Lower leg skin (tissue), 4 donors: Measurements from ENCODE around the gene NR1D1. TPM values are rescaled to one million over a fixed set of nuclear protein-coding genes. Genes with fewer than 3 reads are reported as not detected.

Source experiments
- DNase-seq, 2 donors: peaks; one replicate each; pipeline ENCODE4 v3.0.0-alpha.2; 2019; ENCODE audit warnings: low spot score in 2 of 2
- H3K4me3 ChIP-seq: fragments of 200-600 bp; sonication (generic); 2 replicates; pipeline ENCODE4 v1.5.1; 2017; ENCODE audit warnings: mild to moderate bottlenecking, low read depth; ENCODE audit not compliant: poor library complexity, severe bottlenecking
- POLR2A ChIP-seq, 2 donors: fragments of 450-650 bp; IDR thresholded peaks; one replicate each; pipeline ENCODE4 v1.6.1; 2016 to 2017; ENCODE audit warnings: antibody characterized with exemption in 2 of 2, mild to moderate bottlenecking in 1 of 2, moderate library complexity in 1 of 2
- WGBS, 2 donors: methylation state at CpG; one replicate each; pipeline ENCODE4 v1.1.5; 2018; 5-methylcytosine and 5-hydroxymethylcytosine counted together
- intact Hi-C: fragments of 100-400 bp; cut with DNase I; formaldehyde crosslinking; loops from one replicate; pipeline ENCODE4 v1.15.0; 2023; ENCODE audit warnings: low total_unique reads
- total RNA-seq, 4 donors: library from RNA; depleted of rRNA; stranded (reverse); fragments of >200 nt; gene quantifications; one replicate each; pipeline ENCODE4 v1.1.0, GENCODE V29; 2016
- TF ChIP-seq, protein P1 (sequence below), 3 donors: fragments of 450-650 bp; IDR thresholded peaks; one replicate each; pipeline ENCODE4 v1.5.1; 2016; ENCODE audit warnings: antibody characterized with exemption in 3 of 3, mild to moderate bottlenecking in 3 of 3, moderate library complexity in 2 of 3

Gene NR1D1
- total RNA-seq, 4 donors from 2014 or later, result 111 to 194 (median 148) TPM

GRCh38 chr17:40092581-40092980 is 7.8 kb downstream of the NR1D1 start:
- no peak overlapping the region for H3K4me3 ChIP-seq
- intact Hi-C loops, result no loop called here
- peak in 1 of 2 donors; percentile 21 for DNase-seq
- TF ChIP-seq, protein P1, sequence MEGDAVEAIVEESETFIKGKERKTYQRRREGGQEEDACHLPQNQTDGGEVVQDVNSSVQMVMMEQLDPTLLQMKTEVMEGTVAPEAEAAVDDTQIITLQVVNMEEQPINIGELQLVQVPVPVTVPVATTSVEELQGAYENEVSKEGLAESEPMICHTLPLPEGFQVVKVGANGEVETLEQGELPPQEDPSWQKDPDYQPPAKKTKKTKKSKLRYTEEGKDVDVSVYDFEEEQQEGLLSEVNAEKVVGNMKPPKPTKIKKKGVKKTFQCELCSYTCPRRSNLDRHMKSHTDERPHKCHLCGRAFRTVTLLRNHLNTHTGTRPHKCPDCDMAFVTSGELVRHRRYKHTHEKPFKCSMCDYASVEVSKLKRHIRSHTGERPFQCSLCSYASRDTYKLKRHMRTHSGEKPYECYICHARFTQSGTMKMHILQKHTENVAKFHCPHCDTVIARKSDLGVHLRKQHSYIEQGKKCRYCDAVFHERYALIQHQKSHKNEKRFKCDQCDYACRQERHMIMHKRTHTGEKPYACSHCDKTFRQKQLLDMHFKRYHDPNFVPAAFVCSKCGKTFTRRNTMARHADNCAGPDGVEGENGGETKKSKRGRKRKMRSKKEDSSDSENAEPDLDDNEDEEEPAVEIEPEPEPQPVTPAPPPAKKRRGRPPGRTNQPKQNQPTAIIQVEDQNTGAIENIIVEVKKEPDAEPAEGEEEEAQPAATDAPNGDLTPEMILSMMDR (IDR thresholded peaks at IDR 0.05), result no peak
- no peak for TF ChIP-seq POLR2A (IDR thresholded peaks at IDR 0.05)
- 30 to 33% methylated on average over 3 of the region's 3 CpGs for WGBS, 2 donors

DNA sequence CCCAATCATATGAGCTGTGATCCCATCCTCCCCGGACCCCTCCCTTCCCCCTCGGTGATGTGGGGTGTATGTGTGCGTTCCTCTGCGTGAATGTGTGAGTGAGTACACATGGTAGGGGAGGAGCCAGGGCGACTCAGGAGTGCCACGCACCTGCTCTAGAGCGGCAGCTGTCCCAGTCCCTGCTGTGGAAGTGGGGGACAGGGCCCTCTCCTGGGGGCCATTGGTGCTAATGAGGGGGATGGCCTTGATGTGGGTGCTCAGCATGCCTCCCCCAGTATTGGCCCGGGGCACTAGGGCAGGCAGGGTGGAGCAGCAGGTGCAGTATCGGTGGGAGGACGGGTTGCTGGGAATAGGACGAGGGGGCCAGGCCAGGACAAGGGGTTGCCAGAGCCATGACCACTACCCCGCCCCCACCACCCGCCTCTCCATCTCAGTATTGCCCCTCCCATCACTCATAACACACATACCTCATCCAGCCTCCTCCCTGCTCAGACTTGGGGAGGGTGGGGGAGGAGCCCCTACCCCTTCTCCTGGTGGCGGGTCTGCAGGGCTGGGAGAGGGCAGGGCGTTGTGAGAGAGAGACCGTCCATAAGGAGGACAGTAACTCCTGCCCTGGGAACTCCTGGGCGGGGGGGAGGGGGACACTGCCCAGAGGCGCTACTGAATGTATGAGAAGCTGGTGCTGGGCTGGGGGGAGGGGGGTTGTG is 8.5 kb downstream of the NR1D1 start:
- DNase-seq, result peak in 1 of 2 donors; percentile 48
- WGBS, 2 donors, result 32% methylated on average over 17 to 18 of the region's 18 CpGs
- no peak for TF ChIP-seq POLR2A (IDR thresholded peaks at IDR 0.05)
- TF ChIP-seq, protein P1 (IDR thresholded peaks at IDR 0.05), result no peak
- no peak overlapping the region for H3K4me3 ChIP-seq
- intact Hi-C loops, result no loop called here

- TF ChIP-seq, protein P1 (IDR thresholded peaks at IDR 0.05), result no peak
- TF ChIP-seq POLR2A (IDR thresholded peaks at IDR 0.05), result no peak
- H3K4me3 ChIP-seq, result no peak overlapping the region
- DNase-seq, result peak in 1 of 2 donors; percentile 58
- 63 to 69% methylated on average over 14 of the region's 14 CpGs for WGBS, 2 donors
- intact Hi-C loops, result no loop called here
These were observed 9.9 kb downstream of the NR1D1 start for GRCh38 chr17:40090237-40091119.

DNA sequence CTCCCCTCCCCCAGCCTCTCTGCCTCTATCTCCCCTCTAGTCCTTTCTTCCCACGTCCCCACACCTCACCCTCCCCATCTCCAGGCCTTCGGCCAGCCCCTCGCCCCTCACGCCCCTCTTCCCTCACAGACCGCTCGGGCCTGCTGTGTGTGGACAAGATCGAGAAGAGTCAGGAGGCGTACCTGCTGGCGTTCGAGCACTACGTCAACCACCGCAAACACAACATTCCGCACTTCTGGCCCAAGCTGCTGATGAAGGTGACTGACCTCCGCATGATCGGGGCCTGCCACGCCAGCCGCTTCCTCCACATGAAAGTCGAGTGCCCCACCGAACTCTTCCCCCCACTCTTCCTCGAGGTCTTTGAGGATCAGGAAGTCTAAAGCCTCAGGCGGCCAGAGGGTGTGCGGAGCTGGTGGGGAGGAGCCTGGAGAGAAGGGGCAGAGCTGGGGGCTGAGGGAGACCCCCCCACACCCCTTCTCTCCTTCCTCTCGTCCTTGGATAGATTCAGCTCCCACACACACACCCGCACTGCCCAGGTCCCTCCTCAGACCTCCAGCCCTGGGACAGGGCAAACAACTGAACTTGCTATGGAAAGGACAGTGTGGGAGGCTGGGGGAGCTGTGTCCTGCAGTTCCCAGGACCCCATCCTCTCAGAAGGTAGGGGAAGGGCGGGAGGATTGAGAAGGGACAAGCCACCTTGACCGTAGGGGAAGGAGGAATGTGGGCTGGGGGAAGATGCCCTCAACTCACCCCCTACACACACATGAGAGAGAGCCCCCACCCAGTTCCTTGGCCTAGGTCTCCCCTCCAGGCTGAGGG is 11.1 kb downstream of the NR1D1 start:
- H3K4me3 ChIP-seq, result no peak overlapping the region
- WGBS, 2 donors, result 84 to 87% methylated on average over 26 of the region's 26 CpGs
- peak in 1 of 2 donors; percentile 20 for DNase-seq
- TF ChIP-seq, protein P1 (IDR thresholded peaks at IDR 0.05), result no peak
- intact Hi-C loops, result no loop called here

- intact Hi-C loops, result no loop called here
- 86 to 90% methylated on average over 25 to 28 of the region's 28 CpGs for WGBS, 2 donors
These were observed 12.3 kb downstream of the NR1D1 start for GRCh38 chr17:40087903-40088718.

More at GRCh38 chr17:40087903-40088718, 12.3 kb downstream of the NR1D1 start:
- no peak for TF ChIP-seq POLR2A (IDR thresholded peaks at IDR 0.05)
- TF ChIP-seq, protein P1 (IDR thresholded peaks at IDR 0.05), result no peak
- peak in 1 of 2 donors; percentile 15 for DNase-seq
- H3K4me3 ChIP-seq, result no peak overlapping the region
